ENCODE measurements around the gene LHFPL2.
"Not testable (repeated sequence)": the region's sequence is repeated elsewhere in the genome, so short reads cannot be mapped to it uniquely, and the experiment has no call there.

LHFPL2 gene

GRCh38 chr5:78630047-78630446, 18.5 kb downstream of the LHFPL2 start:
- H3K27me3 ChIP-seq (ENCODE audit: low read depth) = no peaks in the 10 kb centered on the region
- no peaks in the 10 kb centered on the region for H3K9me3 ChIP-seq
- no peak for DNase-seq (ENCODE audit: low spot score in 2 of 2)
- H3K36me3 ChIP-seq (replicated peaks) = peaks cover 16% of the 10 kb centered on the region
- in situ Hi-C loops (cut with MboI; ENCODE audit: low sequenced_read_pairs) = no loop called here
- no peaks in the 10 kb centered on the region for H3K4me1 ChIP-seq
- no peak overlapping the region for H3K4me3 ChIP-seq

- no peak for DNase-seq (ENCODE audit: low spot score in 2 of 2)
- Histone ChIP-seq H3K27me3 (ENCODE audit: low read depth) (no peaks in the 10 kb centered on the region), H3K36me3 (replicated peaks) (peaks cover 16% of the 10 kb centered on the region), H3K4me3 (no peak overlapping the region), H3K9me3 (no peaks in the 10 kb centered on the region), H3K4me1 (no peaks in the 10 kb centered on the region)
- in situ Hi-C loops (cut with MboI; ENCODE audit: low sequenced_read_pairs) = no loop called here
These were observed 18.9 kb downstream of the LHFPL2 start for GRCh38 chr5:78629624-78630023.

GRCh38 chr5:78628270-78628992, 20.1 kb downstream of the LHFPL2 start:
- Histone ChIP-seq H3K4me1 (no peaks in the 10 kb centered on the region), H3K36me3 (replicated peaks) (peaks cover 16% of the 10 kb centered on the region), H3K9me3 (no peaks in the 10 kb centered on the region), H3K27me3 (ENCODE audit: low read depth) (no peaks in the 10 kb centered on the region), H3K4me3 (no peak overlapping the region)
- in situ Hi-C loops (cut with MboI; ENCODE audit: low sequenced_read_pairs) = no loop called here
- DNase-seq (ENCODE audit: low spot score in 2 of 2) = no peak

GRCh38 chr5:78627766-78628165, 20.8 kb downstream of the LHFPL2 start:
- H3K4me1 ChIP-seq = no peaks in the 10 kb centered on the region
- H3K36me3 ChIP-seq (replicated peaks) = peaks cover 20% of the 10 kb centered on the region
- H3K27me3 ChIP-seq (ENCODE audit: low read depth) = no peaks in the 10 kb centered on the region
- DNase-seq (ENCODE audit: low spot score in 2 of 2) = no peak
- no peaks in the 10 kb centered on the region for H3K9me3 ChIP-seq
- in situ Hi-C loops (cut with MboI; ENCODE audit: low sequenced_read_pairs) = no loop called here
- no peak overlapping the region for H3K4me3 ChIP-seq

- H3K36me3 ChIP-seq (replicated peaks) = peaks cover 20% of the 10 kb centered on the region
- H3K4me3 ChIP-seq = no peak overlapping the region
- no peak for DNase-seq (ENCODE audit: low spot score in 2 of 2)
- no peaks in the 10 kb centered on the region for H3K27me3 ChIP-seq (ENCODE audit: low read depth)
- no peaks in the 10 kb centered on the region for H3K9me3 ChIP-seq
- in situ Hi-C loops (cut with MboI; ENCODE audit: low sequenced_read_pairs) = no loop called here
- no peaks in the 10 kb centered on the region for H3K4me1 ChIP-seq
These were observed 21.4 kb downstream of the LHFPL2 start for GRCh38 chr5:78627175-78627574.

GRCh38 chr5:78626009-78626571, 22.5 kb downstream of the LHFPL2 start:
- H3K4me1 ChIP-seq = no peaks in the 10 kb centered on the region
- no peaks in the 10 kb centered on the region for H3K27me3 ChIP-seq (ENCODE audit: low read depth)
- H3K4me3 ChIP-seq = no peak overlapping the region
- peaks cover 16% of the 10 kb centered on the region for H3K36me3 ChIP-seq (replicated peaks)
- in situ Hi-C loops (cut with MboI; ENCODE audit: low sequenced_read_pairs) = no loop called here
- H3K9me3 ChIP-seq = no peaks in the 10 kb centered on the region
- DNase-seq (ENCODE audit: low spot score in 2 of 2) = no peak

GRCh38 chr5:78624992-78625391, 23.6 kb downstream of the LHFPL2 start:
- H3K4me1 ChIP-seq = no peaks in the 10 kb centered on the region
- in situ Hi-C loops (cut with MboI; ENCODE audit: low sequenced_read_pairs) = no loop called here
- no peak for DNase-seq (ENCODE audit: low spot score in 2 of 2)
- H3K9me3 ChIP-seq = no peaks in the 10 kb centered on the region
- no peaks in the 10 kb centered on the region for H3K27me3 ChIP-seq (ENCODE audit: low read depth)
- H3K4me3 ChIP-seq = no peak overlapping the region
- H3K36me3 ChIP-seq (replicated peaks) = peaks cover 14% of the 10 kb centered on the region

GRCh38 chr5:78624011-78624541, 24.5 kb downstream of the LHFPL2 start:
- H3K36me3 ChIP-seq (replicated peaks) = peaks cover 9% of the 10 kb centered on the region
- in situ Hi-C loops (cut with MboI; ENCODE audit: low sequenced_read_pairs) = no loop called here
- DNase-seq (ENCODE audit: low spot score in 2 of 2) = no peak

GRCh38 chr5:78622302-78622971, 26.1 kb downstream of the LHFPL2 start:
- DNase-seq (ENCODE audit: low spot score in 2 of 2) = no peak
- H3K4me1 ChIP-seq = no peaks in the 10 kb centered on the region
- in situ Hi-C loops (cut with MboI; ENCODE audit: low sequenced_read_pairs) = no loop called here
- peaks cover 4% of the 10 kb centered on the region; the same call in 1 of the 2 replicates for H3K36me3 ChIP-seq (replicated peaks)
- H3K27me3 ChIP-seq (ENCODE audit: low read depth) = no peaks in the 10 kb centered on the region
- no peak overlapping the region for H3K4me3 ChIP-seq
- no peaks in the 10 kb centered on the region for H3K9me3 ChIP-seq

More at GRCh38 chr5:78624011-78624541, 24.5 kb downstream of the LHFPL2 start:
- Histone ChIP-seq H3K4me3 (no peak overlapping the region), H3K4me1 (no peaks in the 10 kb centered on the region), H3K9me3 (no peaks in the 10 kb centered on the region), H3K27me3 (ENCODE audit: low read depth) (no peaks in the 10 kb centered on the region)

GRCh38 chr5:78621291-78621738, 27.3 kb downstream of the LHFPL2 start:
- DNase-seq (ENCODE audit: low spot score in 2 of 2) = no peak
- H3K27me3 ChIP-seq (ENCODE audit: low read depth) = no peaks in the 10 kb centered on the region
- no peaks in the 10 kb centered on the region for H3K4me1 ChIP-seq
- peaks cover 4% of the 10 kb centered on the region; the same call in 1 of the 2 replicates for H3K36me3 ChIP-seq (replicated peaks)
- no peaks in the 10 kb centered on the region for H3K9me3 ChIP-seq
- H3K4me3 ChIP-seq = no peak overlapping the region
- in situ Hi-C loops (cut with MboI; ENCODE audit: low sequenced_read_pairs) = no loop called here

GRCh38 chr5:78620119-78620518, 28.5 kb downstream of the LHFPL2 start:
- H3K4me1 ChIP-seq; H3K4me3 ChIP-seq; H3K9me3 ChIP-seq; H3K36me3 ChIP-seq (replicated peaks); H3K27me3 ChIP-seq (ENCODE audit: low read depth); DNase-seq (ENCODE audit: low spot score in 2 of 2); in situ Hi-C loops (cut with MboI; ENCODE audit: low sequenced_read_pairs): not testable (repeated sequence)

- Histone ChIP-seq H3K9me3 (no peaks in the 10 kb centered on the region), H3K4me3 (no peak overlapping the region), H3K36me3 (replicated peaks) (peaks cover 4% of the 10 kb centered on the region; the same call in 1 of the 2 replicates), H3K27me3 (ENCODE audit: low read depth) (no peaks in the 10 kb centered on the region), H3K4me1 (no peaks in the 10 kb centered on the region)
- no peak for DNase-seq (ENCODE audit: low spot score in 2 of 2)
- in situ Hi-C loops (cut with MboI; ENCODE audit: low sequenced_read_pairs) = no loop called here
These were observed 30.3 kb downstream of the LHFPL2 start for GRCh38 chr5:78618303-78618702.

GRCh38 chr5:78615697-78616096, 32.9 kb downstream of the LHFPL2 start:
- in situ Hi-C loops (cut with MboI; ENCODE audit: low sequenced_read_pairs) = no loop called here
- Histone ChIP-seq H3K27me3 (ENCODE audit: low read depth) (no peaks in the 10 kb centered on the region), H3K9me3 (no peaks in the 10 kb centered on the region), H3K4me3 (no peak overlapping the region), H3K36me3 (replicated peaks) (no peaks in the 10 kb centered on the region), H3K4me1 (no peaks in the 10 kb centered on the region)
- DNase-seq (ENCODE audit: low spot score in 2 of 2) = no peak

GRCh38 chr5:78614816-78615215, 33.8 kb downstream of the LHFPL2 start:
- H3K36me3 ChIP-seq (replicated peaks) = 0 out of 2 replicates have a peak, but pooled peaks cover 2% of the 10 kb centered on the region
- no peaks in the 10 kb centered on the region for H3K4me1 ChIP-seq
- no peak for DNase-seq (ENCODE audit: low spot score in 2 of 2)
- no peaks in the 10 kb centered on the region for H3K9me3 ChIP-seq
- in situ Hi-C loops (cut with MboI; ENCODE audit: low sequenced_read_pairs) = no loop called here
- H3K4me3 ChIP-seq = no peak overlapping the region
- no peaks in the 10 kb centered on the region for H3K27me3 ChIP-seq (ENCODE audit: low read depth)

All from HAP-1 (cell line).